IMR-90 (cell line): Measurements from ENCODE around the gene RCL1.

Source experiments
- RAD21 ChIP-seq: IDR thresholded peaks from 2 replicates; pipeline ENCODE4 v1.6.1; 2012; ENCODE audit warnings: low read length, improper control_type of control experiment
- SMC3 ChIP-seq: fragments of 150-350 bp; IDR thresholded peaks from 2 replicates; pipeline ENCODE4 v1.6.1; 2016; ENCODE audit warnings: low read depth, mild to moderate bottlenecking, antibody characterized with exemption, low read length, moderate library complexity
- TF ChIP-seq, protein P1 (sequence below): conservative IDR thresholded peaks from 2 replicates; pipeline ENCODE4 v1.5.1; 2012; ENCODE audit warnings: mild to moderate bottlenecking, low read depth, low read length, improper control_type of control experiment

DNA sequence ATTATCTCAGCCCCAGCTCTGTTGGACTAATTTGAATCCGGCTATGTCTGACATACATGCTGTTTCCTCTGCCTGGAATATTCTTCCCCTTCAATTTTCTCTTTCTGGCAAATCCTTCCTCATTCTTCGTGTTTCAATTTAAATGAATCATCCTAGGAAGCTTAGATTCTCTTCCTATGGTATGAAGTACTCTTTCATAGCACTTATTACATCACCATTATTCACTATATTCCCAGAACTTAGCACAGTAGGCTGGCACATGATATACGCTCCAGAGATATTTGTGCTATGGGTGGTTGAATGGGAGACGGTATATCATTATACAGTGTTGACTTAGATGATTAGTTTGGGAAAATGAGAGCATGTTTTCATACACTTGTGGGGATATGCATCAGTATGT, 101.3 kb downstream of the RCL1 start:
- TF ChIP-seq SMC3, result no peak
- TF ChIP-seq, protein P1, sequence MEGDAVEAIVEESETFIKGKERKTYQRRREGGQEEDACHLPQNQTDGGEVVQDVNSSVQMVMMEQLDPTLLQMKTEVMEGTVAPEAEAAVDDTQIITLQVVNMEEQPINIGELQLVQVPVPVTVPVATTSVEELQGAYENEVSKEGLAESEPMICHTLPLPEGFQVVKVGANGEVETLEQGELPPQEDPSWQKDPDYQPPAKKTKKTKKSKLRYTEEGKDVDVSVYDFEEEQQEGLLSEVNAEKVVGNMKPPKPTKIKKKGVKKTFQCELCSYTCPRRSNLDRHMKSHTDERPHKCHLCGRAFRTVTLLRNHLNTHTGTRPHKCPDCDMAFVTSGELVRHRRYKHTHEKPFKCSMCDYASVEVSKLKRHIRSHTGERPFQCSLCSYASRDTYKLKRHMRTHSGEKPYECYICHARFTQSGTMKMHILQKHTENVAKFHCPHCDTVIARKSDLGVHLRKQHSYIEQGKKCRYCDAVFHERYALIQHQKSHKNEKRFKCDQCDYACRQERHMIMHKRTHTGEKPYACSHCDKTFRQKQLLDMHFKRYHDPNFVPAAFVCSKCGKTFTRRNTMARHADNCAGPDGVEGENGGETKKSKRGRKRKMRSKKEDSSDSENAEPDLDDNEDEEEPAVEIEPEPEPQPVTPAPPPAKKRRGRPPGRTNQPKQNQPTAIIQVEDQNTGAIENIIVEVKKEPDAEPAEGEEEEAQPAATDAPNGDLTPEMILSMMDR, result no peak
- no peak for TF ChIP-seq RAD21
